ENCODE data around the gene POLR3K.
"Not testable (repeated sequence)": the region's sequence is repeated elsewhere in the genome, so short reads cannot be mapped to it uniquely, and the experiment has no call there.

POLR3K gene

DNA sequence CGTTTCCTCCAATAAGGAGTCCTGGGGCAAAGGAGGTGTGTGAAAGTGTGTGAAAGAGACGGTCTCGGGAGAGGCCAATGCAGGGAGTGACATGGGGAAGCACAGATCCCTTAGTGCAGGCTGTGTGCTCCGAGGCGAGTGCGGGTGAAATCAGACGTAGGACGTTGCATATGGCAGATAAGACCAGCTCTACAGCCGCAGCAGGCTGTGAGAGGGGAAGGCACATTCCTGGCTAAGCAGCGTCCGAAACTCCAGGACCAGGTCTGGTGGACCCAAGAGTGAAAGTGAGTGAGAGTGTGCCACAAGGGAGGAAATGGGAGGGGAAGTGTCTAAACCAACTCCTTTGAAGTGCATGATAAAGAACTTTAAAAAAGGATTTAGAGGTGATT, 11.3 kb downstream of the POLR3K start:
- no peak for DNase-seq

DNA sequence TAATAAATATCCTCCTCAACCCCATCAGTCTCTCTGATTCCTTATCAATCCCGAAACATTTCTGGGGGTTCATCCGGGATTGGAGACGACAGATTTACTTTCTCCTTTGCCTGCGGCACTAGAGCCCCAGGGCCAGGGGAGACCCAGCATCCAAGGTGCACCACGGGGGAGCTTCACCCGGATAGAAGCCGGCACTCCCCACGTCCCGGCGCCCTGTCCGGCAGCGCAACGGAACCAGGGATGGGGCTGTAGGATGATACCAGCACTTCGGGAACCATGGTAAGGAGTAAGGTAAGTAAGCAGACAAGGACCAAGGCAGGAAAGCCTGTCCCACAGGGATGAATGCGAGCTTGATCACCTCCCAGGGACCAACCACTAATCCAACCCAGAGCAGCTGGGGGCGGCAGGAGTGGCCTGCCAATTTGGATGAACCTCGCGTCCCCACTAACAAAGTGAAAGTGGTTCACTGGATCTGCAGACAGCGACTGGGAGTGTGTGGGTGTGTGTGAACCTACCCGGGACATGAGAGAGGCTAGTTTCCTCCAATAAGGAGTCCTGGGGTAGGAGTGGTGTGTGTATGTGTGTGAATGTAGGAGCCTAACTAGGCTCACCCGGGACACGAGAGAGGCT, 11.9 kb downstream of the POLR3K start:
- no peak for DNase-seq

DNA sequence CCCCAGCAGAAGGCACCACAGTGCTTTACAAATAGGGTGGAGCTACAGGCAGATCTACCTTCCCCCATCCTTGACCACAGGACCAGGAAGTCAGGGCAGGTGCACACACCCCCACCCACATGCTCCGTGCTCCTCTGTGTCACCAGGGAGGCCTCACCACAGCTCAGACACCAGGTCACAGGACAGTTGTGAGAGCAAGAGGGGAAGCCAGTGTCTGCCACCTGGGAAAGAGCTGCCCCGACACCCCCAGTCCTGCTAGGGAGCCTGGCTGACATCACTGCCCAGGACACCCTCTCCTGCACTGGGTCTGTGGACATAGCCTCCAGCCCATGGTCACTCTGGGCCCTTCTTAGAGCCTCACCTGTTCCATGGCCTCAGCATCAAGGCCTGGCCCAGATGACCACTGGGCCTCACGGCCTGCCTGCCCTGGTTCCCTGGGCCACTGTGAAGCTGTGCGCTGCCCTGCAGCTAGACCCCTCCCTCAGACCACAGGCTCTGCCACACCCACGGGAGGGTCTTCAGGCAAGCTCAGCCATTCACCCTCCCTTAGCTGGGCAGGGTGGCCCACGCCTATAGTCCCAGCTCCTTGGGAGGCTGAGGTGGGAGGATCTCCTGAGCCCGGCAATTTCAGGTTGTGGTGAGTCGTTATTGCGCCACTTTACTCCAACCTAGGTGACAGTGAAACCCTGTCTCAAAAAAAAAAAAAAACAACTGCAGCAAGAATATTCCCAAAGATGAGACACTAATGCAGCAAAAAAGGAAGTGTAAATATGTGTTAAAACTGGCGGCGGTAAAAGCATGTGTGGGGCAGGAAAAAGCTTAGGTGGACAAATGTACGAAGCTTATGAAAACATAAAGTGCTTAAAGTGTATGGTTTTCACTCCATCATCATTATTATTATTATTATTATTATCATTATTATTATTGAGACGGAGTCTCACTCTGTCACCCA, 14.2 kb downstream of the POLR3K start:
- DNase-seq, result peak; percentile 62

DNA sequence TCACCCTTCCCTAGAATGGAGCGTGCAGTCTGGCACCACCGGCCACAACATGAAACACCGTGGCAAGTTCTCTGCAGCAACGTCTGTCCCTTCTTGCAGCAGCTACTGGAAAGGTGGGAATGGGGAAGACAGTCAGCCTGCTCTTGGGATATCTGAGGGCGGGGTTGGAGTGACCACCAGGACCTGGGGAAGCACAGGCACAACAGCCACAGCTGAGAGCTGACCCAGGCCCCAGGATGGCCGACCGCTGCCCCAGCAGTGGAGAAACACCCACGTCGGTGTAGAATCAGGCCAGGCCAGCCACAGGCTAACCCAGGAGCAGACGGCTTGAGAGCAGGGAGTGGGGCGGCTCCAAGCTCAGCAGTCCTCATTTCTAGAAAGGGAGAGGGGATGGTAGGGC, 15.2 kb downstream of the POLR3K start:
- DNase-seq, result not testable (repeated sequence)

DNA sequence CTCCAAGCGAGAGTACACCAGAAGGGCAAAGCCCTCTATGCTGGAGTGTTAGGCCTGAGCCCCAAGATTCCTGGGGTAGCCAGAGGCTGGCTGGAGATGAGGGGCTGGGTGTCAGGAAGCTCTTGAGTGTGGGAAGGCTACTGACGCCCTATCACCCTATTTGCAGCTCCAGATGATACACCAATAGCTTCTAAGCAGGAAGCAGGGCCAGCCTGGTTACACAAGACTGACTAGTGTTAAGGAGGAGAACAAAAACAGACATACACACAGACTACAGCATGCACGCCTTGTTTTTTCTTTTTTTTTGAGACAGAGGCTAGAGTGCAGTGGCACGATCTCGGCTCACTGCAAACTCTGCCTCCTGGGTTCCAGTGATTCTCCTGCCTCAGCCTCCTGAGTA, 15.9 kb downstream of the POLR3K start:
- no peak for DNase-seq

DNA sequence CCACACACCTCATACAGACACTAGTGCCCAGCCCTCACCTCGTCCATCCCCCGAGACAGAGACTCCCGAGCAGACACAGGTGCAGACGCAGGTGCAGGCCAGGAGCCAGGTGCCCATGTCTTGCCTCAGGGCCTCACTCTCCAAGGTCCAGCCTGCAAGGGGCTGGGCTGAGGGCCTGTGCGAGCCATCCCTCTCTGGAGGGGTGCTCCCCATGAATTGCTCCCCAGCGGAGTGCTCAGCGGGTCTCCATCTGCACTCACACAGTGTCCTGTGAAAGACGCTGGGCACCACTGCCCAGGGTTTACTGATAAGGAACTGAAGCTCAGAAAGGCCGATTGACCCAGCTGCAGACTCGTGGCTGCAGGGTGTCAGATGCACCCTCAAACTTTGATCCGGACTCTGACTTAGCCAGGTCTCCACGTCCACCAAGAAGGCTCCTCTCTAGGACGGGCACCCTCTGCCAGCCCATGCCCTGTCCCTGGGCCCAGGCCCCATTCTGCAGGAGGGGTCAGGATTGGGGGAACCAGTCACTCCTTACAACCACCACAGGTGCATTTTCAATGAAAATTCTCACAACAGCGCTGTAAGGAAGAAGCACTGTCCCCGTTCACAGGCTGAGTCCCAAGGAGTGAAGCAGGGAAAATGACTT, 16.9 kb downstream of the POLR3K start:
- DNase-seq, result no peak

DNA sequence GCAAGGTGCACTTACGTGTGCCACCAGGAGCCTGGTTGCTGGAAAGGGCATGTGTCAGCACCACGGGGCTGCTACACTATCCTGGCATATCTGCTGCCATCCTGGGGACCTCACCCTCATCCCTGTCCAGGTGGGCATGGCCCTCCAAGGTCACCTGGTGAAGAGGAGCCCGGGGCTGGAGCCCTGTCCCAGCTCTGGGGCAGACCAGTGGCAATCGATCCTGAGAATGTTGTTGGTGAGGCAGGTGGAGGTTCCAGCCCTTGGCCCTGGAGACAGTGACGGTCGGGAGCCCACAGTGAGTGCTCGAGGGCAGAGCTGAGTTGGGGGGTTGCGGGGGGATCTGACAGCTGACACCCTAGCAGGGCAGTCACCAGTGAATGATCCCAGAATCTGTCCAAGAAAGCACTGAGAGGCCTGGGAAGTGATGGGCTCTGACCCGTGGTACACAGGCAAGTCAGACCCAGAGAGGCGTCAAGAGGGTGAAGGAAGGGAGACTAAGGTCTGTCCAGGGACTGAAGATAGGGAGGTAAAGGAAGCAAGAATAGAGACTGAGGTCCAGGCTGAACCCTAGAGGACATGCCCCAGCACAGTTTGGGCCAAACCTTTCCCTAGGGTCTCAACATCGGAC, 17.6 kb downstream of the POLR3K start:
- DNase-seq, result no peak

DNA sequence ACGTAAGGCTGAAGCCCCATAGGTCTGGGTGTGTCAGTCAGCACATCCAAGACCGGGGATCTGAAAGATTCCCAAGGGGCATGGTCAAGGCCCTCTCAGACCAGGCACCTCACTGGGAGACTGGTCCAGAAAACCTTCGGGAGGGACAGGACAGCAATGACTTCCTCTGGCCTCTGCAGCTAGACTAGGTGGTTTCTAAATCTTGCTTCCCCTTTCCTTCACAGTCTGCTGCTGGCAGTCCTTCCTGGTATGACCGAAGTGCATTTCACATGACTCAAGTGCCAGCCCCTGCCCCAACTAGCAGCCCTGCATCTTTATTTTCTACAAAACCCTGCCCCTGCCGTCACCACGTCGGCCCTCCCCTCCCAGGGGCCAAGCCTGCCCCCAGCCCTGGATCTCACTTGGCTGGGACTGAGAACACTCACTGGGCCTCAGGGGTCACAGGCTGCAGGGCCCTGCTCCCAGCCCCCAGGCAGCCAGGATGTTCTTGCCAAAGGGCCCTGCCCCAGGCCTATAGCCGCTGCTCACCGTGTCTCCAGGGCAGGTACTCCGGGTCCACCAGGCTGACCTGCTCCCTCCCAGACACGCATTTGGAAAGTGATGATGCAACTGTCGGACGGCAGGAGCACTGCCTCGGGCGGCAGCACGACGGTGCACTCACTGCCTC, 18.3 kb downstream of the POLR3K start:
- no peak for DNase-seq

DNA sequence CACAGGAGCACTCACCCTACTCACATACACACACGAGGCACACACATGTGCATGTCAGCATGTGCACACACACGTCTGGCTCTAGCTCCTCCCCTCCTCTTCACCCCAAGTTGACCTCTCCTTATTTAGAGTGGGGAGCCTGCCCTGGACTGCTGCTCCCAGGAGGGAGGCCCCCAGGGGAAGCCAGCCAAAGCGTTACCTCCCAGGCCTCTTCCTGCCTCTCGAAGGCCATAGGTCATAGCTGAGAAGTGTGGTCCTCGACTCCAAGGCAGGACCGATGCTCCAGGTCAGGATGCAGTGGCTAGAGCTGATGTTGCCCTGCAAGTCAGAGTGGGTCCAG, 18.8 kb downstream of the POLR3K start:
- DNase-seq, result no peak

DNA sequence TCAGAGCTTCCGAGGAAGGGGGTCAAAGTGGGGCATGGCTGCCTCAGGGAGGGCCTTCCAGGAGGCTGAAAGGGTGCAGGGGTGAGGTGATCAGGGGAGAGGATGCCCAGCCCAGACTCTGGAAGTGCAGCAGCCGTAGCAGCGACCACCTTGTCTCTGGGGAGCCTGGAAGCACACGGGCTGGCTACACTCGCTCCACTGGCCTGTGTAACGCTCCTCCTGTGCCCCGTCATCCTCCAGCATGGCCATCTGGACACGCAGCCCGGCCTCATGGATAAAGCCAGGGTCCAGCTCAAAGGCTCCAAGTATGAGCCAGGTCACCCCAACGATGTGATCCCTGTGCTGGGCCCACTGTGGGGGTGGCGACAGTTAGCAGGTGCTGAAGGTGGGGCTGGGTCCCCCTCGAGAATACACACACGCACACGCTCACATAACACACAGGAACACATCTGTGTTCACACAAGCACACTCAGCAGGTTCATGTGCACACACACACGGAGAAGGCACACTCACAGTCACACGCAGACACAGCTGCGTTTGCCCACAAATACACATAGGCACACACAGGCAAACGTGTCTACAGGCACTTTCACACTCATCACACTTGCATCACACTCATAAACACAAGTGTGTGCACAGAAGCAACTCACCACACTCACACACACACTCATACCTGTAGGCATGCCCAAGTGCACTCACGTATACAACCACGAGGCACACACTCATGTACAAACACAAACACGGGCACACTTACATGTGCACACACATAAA, 19.3 kb downstream of the POLR3K start:
- DNase-seq, result no peak

DNA sequence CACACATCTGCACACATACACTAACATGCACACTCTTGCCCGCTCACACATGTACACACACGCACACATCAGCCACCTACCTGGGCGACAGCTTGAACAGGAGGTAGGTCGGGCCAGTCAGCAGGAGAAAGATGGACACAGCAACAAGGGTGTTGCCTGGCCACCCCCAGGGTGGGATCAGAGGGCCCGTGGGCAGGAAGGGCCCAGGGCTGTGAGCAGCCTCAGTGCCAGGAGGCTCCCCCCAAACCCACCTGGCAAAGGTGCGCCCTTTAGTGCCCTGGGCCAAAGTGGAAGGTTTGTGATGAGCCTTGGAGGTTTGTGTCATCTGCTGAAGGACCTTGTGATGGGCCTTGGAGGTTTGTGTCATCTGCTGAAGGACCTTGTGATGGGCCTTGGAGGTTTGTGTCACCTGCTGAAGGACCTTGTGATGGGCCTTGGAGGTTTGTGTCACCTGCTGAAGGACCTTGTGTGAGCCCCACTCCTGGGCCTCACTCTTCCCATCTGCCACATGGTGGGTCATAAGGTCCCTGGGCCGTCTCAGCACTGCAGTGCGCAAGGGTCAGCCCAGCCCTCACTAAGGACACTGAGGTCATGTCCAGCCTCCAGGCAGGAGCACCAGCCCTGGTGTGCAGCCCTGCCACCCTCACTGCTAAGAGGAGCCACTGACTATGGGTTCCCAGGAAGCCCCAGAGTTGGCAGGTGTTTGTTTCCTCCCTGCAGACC, 20.1 kb downstream of the POLR3K start:
- not testable (repeated sequence) for DNase-seq

DNA sequence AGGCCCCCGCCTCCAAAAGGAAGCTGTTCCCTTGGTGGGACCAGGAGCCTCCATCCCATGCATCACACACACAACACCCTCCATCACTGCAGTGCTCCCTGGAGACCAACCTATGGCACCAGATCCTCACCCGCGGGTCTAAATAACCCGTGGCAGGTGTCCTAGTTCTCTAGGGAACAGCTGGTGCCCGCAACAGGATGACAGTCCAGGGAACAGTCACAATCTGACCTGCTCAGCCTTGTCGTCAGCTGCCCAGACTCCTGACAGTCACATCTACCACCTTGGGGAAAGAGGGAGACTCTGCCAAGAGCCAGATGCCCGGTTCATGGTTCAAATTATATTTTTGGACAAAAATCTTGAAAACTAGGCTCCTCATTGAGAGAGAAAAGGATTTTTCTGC, 22.8 kb downstream of the POLR3K start:
- not testable (repeated sequence) for DNase-seq

DNA sequence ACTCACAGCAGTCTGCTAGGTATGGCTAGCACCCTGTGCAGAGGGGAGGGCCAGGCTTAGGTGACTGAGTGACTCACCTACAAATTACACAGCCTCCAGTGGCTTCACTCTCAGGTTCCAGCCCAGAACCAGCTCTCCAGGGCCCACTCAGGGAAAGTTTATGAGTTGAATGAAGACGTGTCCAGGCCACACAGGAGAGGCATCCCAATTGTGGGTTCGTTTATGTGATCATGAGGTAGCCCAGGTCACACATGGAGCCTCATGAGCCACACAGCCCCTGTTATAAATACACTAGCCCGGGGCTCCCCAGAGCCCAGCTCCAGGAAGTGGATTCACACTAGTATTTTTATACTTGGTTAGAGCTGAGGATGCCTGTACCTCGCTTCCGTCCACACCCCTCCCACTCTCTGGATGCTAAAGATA, 27.5 kb downstream of the POLR3K start:
- not testable (repeated sequence) for DNase-seq

DNA sequence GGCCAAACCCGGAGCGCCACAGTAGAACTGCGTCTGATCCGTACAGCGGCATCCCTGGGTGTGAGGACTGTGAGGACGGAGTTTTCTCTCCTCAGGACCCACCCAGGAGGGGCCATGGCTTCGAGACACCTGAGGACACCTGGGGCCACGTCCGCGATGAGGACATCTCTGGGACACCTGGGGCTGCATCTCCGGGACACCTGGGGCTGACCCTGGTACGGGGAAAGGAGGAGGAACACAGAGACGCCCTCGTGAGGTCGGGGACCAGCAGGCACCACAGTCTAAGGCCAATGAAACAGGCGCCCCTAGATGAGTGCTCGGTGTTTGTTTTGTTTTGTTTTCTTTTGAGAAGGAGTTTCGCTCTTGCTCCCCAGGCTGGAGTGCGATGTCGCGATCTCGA, 29.3 kb downstream of the POLR3K start:
- DNase-seq, result not testable (repeated sequence)

DNA sequence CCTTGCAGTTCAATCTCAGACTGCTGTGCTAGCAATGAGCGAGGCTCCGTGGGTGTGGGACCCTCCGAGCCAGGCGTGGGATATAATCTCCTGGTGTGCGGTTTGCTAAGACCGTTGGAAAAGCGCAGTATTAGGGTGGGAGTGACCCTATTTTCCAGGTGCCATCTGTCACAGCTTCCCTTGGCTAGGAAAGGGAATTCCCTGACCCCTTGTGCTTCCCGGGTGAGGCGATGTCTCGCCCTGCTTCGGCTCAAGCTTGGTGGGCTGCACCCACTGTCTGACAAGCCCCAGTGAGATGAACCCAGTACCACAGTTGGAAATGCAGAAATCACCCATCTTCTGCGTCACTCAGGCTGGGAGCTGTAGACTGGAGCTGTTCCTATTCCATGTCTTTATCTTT, 32.5 kb downstream of the POLR3K start:
- DNase-seq, result not testable (repeated sequence)

DNA sequence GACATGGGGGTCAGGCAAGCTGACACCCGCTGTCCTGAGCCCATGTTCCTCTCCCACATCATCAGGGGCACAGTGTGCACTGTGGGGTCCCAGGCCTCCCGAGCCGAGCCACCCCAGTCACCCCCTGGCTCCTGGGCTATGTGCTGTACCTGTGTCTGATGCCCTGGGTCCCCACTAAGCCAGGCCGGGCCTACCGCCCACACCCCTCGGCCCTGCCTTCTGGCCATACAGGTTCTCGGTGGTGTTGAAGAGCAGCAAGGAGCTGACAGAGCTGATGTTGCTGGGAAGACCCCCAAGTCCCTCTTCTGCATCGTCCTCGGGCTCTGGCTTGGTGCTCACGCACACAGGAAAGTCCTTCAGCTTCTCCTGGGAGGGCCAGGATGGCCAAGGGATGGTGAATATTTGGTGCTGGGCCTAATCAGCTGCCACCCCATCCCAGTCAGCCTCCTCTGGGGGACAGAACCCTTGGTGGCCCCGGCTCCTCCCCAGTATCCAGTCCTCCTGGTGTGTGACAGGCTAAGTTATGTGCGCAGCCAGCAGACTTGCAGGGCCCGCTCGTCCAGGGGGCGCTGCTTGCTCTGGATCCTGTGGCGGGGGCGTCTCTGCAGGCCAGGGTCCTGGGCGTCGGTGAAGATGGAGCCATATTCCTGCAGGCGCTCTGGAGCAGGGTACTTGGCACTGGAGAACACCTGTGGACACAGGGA, 36.2 kb downstream of the POLR3K start:
- not testable (repeated sequence) for DNase-seq

DNA sequence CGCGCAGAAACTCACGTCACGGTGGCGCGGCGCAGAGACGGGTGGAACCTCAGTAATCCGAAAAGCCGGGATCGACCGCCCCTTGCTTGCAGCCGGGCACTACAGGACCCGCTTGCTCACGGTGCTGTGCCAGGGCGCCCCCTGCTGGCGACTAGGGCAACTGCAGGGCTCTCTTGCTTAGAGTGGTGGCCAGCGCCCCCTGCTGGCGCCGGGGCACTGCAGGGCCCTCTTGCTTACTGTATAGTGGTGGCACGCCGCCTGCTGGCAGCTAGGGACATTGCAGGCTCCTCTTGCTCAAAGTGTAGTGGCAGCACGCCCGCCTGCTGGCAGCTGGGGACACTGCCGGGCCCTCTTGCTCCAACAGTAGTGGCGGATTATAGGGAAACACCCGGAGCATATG, 42.6 kb downstream of the POLR3K start:
- DNase-seq, result peak; percentile 87

DNA sequence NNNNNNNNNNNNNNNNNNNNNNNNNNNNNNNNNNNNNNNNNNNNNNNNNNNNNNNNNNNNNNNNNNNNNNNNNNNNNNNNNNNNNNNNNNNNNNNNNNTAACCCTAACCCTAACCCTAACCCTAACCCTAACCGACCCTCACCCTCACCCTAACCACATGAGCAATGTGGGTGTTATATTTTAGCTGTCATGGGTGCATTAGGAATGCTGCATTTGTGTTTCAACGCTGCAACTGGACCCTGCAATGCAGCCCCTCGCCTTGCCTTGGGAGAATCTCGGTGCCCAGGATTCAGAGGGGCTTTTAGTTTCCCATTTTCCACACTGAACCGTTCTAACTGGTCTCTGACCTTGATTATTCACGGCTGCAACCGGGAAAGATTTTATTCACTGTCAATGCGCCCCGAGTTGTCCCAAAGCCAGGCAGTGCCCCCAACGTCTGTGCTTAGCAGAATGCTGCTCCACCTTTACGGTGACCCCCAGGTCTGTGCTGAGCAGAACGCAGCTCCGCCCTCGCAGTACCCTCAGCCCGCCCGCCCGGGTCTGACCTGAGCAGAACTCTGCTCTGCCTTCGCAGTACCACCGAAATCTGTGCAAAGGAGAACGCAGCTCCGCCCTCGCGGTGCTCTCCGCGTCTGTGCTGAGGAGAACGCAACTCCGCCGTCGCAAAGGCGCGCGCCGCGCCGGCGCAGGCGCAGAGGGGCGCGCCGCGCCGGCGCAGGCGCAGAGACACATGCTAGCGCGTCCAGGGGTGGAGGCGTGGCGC, 43.3 kb downstream of the POLR3K start:
- no peak for DNase-seq

Data from DMS153 (cell line).